GM10248 (cell line): ENCODE data around the gene MCOLN1.

Experiments
- CTCF ChIA-PET: fragments of 300-600 bp; sonication (Branson Sonifier 250); formaldehyde crosslinking; extraction: SDS; loops from one replicate; lab custom pipeline; 2021; ENCODE audit warnings: antibody characterized with exemption; lab: Yijun Ruan, JAX
- POLR2A ChIA-PET: fragments of 350-650 bp; sonication (Branson Sonifier 250); formaldehyde crosslinking; extraction: SDS; loops from one replicate; lab custom pipeline; 2020; ENCODE audit warnings: antibody characterized with exemption; lab: Yijun Ruan, JAX
- DNase-seq: peaks from one replicate; pipeline ENCODE4 v3.0.0; 2012; ENCODE audit errors: extremely low spot score
- TF ChIP-seq, protein P1 (sequence below): IDR thresholded peaks from 2 replicates; pipeline ENCODE4 v1.5.1; 2012; ENCODE audit warnings: mild to moderate bottlenecking, low read depth; ENCODE audit errors: extremely low read depth, missing control alignments, control extremely low read depth

MCOLN1 gene

GRCh38 chr19:7516333-7516732 lies 6.1 kb upstream of the MCOLN1 start:
- DNase-seq = no peak
- POLR2A ChIA-PET = no interaction called here
- CTCF ChIA-PET = interaction anchor here (0.8 to 1.7 kb wide), 3 partner anchors 10 to 52 kb away, joined by 3 to 4 read pairs (median 3); a partner anchor contains a TSS
- TF ChIP-seq, protein P1, sequence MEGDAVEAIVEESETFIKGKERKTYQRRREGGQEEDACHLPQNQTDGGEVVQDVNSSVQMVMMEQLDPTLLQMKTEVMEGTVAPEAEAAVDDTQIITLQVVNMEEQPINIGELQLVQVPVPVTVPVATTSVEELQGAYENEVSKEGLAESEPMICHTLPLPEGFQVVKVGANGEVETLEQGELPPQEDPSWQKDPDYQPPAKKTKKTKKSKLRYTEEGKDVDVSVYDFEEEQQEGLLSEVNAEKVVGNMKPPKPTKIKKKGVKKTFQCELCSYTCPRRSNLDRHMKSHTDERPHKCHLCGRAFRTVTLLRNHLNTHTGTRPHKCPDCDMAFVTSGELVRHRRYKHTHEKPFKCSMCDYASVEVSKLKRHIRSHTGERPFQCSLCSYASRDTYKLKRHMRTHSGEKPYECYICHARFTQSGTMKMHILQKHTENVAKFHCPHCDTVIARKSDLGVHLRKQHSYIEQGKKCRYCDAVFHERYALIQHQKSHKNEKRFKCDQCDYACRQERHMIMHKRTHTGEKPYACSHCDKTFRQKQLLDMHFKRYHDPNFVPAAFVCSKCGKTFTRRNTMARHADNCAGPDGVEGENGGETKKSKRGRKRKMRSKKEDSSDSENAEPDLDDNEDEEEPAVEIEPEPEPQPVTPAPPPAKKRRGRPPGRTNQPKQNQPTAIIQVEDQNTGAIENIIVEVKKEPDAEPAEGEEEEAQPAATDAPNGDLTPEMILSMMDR = no peak

DNA sequence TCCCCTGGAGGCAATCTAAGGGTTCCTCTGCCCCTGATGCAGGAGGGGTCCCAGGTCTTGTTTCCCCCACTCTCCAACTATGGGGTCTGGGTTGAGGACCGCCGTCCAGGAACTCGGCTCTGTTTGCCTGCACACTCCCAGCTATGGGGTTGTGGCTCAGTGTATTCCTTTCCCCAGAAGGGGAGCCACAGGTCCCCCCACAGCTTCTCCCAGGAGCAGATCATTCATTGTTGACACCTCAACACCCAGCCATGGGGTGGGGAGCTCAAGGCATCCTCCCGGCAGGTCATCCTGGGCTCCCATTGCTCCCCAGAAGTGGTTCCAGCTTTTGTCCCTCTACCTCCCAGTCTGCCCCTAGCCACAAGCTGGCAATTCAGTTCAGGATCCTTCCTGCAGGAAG lies 5.5 kb upstream of the MCOLN1 start:
- TF ChIP-seq, protein P1 = no peak
- DNase-seq = no peak
- ChIA-PET CTCF (interaction anchor here (1.7 kb wide), 1 partner anchor 10 kb away, joined by 4 read pairs; no protein-coding TSS in a partner anchor), POLR2A (no interaction called here)

DNA sequence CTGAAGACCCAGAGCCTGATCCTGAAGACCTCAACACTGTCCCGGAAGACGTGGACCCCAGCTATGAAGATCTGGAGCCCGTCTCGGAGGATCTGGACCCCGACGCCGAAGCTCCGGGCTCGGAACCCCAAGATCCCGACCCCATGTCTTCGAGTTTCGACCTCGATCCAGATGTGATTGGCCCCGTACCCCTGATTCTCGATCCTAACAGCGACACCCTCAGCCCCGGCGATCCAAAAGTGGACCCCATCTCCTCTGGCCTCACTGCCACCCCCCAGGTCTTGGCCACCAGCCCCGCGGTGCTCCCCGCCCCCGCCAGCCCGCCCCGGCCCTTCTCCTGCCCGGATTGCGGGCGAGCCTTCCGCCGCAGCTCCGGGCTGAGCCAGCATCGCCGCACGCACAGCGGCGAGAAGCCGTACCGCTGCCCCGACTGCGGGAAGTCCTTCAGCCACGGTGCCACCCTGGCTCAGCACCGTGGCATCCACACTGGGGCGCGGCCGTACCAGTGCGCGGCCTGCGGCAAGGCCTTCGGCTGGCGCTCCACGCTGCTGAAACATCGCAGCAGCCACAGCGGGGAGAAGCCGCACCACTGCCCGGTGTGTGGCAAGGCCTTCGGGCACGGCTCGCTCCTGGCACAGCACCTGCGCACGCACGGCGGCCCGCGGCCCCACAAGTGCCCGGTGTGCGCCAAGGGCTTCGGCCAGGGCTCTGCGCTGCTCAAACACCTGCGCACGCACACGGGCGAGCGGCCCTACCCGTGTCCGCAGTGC lies 2.9 kb upstream of the MCOLN1 start:
- TF ChIP-seq, protein P1 = no peak
- POLR2A ChIA-PET = no interaction called here
- CTCF ChIA-PET = no interaction called here
- DNase-seq = no peak

DNA sequence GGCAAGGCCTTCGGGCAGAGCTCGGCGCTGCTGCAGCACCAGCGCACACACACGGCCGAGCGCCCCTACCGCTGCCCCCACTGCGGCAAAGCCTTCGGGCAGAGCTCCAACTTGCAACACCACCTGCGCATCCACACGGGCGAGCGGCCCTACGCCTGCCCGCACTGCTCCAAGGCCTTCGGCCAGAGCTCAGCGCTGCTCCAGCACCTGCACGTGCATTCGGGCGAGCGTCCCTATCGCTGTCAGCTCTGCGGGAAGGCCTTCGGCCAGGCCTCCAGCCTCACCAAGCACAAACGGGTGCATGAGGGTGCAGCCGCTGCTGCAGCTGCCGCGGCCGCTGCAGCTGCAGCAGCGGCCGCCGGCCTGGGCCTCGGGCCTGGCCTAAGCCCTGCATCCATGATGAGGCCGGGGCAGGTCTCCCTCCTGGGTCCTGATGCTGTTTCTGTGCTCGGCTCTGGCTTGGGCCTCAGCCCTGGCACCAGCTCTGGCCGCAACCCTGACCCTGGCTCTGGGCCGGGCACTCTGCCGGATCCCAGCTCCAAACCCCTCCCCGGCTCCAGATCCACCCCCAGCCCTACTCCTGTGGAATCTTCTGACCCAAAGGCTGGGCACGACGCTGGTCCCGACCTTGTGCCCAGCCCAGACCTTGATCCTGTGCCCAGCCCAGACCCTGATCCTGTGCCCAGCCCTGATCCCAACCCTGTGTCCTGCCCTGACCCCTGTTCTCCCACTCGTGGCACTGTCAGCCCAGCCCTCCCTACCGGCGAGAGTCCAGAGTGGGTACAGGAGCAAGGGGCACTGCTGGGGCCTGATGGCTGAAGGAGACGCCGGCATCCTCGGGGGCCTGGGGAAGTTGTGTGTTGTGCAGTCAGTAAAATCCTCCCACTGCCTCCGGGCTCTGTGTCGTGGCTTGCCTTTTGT lies 2.0 kb upstream of the MCOLN1 start:
- TF ChIP-seq, protein P1 = no peak
- DNase-seq = no peak
- POLR2A ChIA-PET = no interaction called here
- CTCF ChIA-PET = no interaction called here

GRCh38 chr19:7521551-7522071 lies 813 bp upstream of the MCOLN1 start:
- DNase-seq = no peak
- POLR2A ChIA-PET = interaction anchor here (4.0 kb wide), 1 partner anchor 12 kb away, joined by 16 read pairs; the partner anchor contains the start of gene PNPLA6
- TF ChIP-seq, protein P1 = no peak
- CTCF ChIA-PET = interaction anchor here (1.5 to 1.9 kb wide), 2 partner anchors 10 to 47 kb away, joined by 5 to 8 read pairs; no protein-coding TSS in a partner anchor
